IMR-90 (cell line): ENCODE results near the gene TMPRSS15.

Experiments used
- CEBPB ChIP-seq: IDR thresholded peaks from 2 replicates; pipeline ENCODE4 v1.6.1; 2012; ENCODE audit warnings: low read depth, low read length, improper control_type of control experiment
- CHD1 ChIP-seq: IDR thresholded peaks from 2 replicates; pipeline ENCODE4 v1.6.1; 2012; ENCODE audit warnings: low read depth, low read length, improper control_type of control experiment
- CTCF ChIP-seq: conservative IDR thresholded peaks from 2 replicates; pipeline ENCODE4 v1.5.1; 2012; ENCODE audit warnings: mild to moderate bottlenecking, low read depth, low read length, improper control_type of control experiment
- ELK1 ChIP-seq: fragments of 150-350 bp; IDR thresholded peaks from 2 replicates; pipeline ENCODE4 v1.6.1; 2016; ENCODE audit warnings: low read depth, mild to moderate bottlenecking, low read length, moderate library complexity, borderline replicate concordance
- MAFK ChIP-seq: IDR thresholded peaks from 2 replicates; pipeline ENCODE4 v1.6.1; 2012; ENCODE audit warnings: low read depth, low read length, improper control_type of control experiment
- MAZ ChIP-seq: IDR thresholded peaks from 2 replicates; pipeline ENCODE4 v1.6.1; 2012; ENCODE audit warnings: low read depth, mild to moderate bottlenecking, low read length, improper control_type of control experiment, moderate library complexity, borderline replicate concordance
- POLR2A ChIP-seq: IDR thresholded peaks from 2 replicates; pipeline ENCODE4 v1.6.1; 2012; ENCODE audit warnings: mild to moderate bottlenecking, low read depth, low read length
- RAD21 ChIP-seq: IDR thresholded peaks from 2 replicates; pipeline ENCODE4 v1.6.1; 2012; ENCODE audit warnings: low read length, improper control_type of control experiment
- RCOR1 ChIP-seq: IDR thresholded peaks from 2 replicates; pipeline ENCODE4 v1.6.1; 2012; ENCODE audit warnings: mild to moderate bottlenecking, low read length, improper control_type of control experiment; ENCODE audit not compliant: insufficient replicate concordance
- RFX5 ChIP-seq: IDR thresholded peaks from 2 replicates; pipeline ENCODE4 v1.8.0; 2012; ENCODE audit warnings: low read depth, mild to moderate bottlenecking, low read length, moderate library complexity
- SMC3 ChIP-seq: fragments of 150-350 bp; IDR thresholded peaks from 2 replicates; pipeline ENCODE4 v1.6.1; 2016; ENCODE audit warnings: low read depth, mild to moderate bottlenecking, antibody characterized with exemption, low read length, moderate library complexity
- USF2 ChIP-seq: fragments of 150-350 bp; IDR thresholded peaks from 2 replicates; pipeline ENCODE4 v1.6.1; 2017; ENCODE audit warnings: mild to moderate bottlenecking, antibody characterized with exemption, low read length, low read depth

- no peak for TF ChIP-seq CTCF
- TF ChIP-seq POLR2A, result no peak
- no peak for TF ChIP-seq RAD21
- no peak for TF ChIP-seq RCOR1
- no peak for TF ChIP-seq USF2
- no peak for TF ChIP-seq RFX5
- no peak for TF ChIP-seq ELK1
- TF ChIP-seq CHD1, result no peak
- no peak for TF ChIP-seq MAZ
- TF ChIP-seq SMC3, result no peak
- no peak for TF ChIP-seq MAFK
- TF ChIP-seq CEBPB, result no peak
Observed at GRCh38 chr21:18228060-18228739, 175.4 kb downstream of the TMPRSS15 start.
